IPS-NIHi7 (cell line): Measurements from ENCODE around the gene DNAJC4.

ENCODE experiments used
- DNase-seq: peaks from one replicate; pipeline ENCODE4 v3.0.0; 2012; ENCODE audit warnings: mixed read lengths; ENCODE audit errors: extremely low spot score

DNAJC4 gene

DNA sequence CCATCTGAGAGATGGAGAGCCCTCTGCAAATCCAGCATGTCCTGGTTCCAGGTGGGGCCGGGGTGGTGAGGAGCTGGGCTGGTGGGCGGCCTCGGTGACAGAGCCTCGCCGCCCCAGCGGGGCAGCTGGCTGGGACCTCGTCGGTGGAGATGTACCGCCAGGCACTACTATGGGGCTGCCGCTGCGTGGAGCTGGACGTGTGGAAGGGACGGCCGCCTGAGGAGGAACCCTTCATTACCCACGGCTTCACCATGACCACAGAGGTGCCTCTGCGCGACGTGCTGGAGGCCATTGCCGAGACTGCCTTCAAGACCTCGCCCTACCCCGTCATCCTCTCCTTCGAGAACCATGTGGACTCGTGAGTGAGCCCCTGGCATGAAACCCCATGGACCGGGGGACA lies 28.0 kb downstream of the DNAJC4 start:
- no peak for DNase-seq

DNA sequence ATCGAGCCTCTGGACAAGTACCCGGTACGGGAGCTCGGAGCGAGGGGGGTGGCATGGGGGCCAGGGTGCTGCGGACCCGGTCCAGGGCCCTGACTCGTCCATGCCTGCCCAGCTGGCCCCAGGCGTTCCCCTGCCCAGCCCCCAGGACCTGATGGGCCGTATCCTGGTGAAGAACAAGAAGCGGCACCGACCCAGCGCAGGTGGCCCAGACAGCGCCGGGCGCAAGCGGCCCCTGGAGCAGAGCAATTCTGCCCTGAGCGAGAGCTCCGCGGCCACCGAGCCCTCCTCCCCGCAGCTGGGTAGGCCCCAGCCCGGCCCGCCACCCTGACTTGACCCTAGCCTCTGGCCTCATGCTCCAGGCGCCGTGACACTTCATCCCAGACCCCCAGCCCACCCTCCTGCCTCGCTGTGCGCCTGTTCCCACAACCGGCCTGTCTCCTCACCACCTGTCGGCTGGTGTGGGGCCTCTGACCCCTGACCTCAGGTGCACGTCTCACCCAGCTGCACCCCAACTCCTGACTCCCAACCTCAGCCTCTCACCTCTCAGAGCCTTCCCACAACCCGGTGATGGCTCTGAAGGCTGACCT lies 28.7 kb downstream of the DNAJC4 start:
- DNase-seq: no peak

- no peak for DNase-seq
Measured at GRCh38 chr11:64259533-64260067, 29.3 kb downstream of the DNAJC4 start.

- no peak for DNase-seq
Measured at GRCh38 chr11:64260147-64260708, 29.9 kb downstream of the DNAJC4 start.

DNA sequence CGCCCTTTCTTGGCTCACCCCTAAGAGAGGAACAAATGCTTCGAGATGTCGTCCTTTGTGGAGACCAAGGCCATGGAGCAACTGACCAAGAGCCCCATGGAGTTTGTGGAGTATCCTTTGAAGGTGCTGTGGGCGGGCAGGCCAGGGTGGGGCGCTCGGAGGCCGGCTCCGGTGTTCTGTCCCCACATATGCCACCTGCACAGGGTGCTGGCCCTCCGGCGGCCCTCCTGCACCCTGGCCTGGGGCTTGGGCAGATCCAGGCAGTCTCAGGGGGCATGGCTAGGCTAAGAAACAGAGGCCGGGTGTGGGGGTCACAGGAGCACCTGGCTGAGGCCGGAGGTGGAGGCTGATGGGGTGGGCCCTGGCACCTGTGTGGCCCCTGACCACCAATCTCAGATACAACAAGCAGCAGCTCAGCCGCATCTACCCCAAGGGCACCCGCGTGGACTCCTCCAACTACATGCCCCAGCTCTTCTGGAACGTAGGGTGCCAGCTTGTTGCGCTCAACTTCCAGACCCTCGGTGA lies 31.3 kb downstream of the DNAJC4 start:
- no peak for DNase-seq

DNA sequence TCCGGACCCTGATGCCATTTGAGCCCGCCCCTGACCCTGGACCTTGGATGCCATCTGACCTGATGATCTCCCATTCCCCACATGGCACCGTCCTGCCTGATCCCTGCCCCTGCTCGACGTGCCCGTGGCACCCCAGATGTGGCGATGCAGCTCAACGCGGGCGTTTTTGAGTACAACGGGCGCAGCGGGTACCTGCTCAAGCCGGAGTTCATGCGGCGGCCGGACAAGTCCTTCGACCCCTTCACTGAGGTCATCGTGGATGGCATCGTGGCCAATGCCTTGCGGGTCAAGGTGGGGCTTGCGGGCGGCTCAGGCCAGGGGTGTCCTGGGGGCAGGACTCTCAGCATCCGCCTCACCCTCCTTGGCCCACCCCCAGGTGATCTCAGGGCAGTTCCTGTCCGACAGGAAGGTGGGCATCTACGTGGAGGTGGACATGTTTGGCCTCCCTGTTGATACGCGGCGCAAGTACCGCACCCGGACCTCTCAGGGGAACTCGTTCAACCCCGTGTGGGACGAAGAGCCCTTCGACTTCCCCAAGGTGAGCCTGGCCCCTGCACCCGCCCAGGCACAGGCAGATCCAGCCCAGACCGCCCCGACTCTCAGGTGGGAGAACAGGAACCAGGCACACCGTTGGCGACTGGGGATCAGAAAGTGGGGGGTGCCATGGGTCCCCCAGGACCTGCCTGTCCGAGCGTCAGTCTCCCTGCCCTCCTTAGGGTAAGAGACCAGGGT lies 32.1 kb downstream of the DNAJC4 start:
- no peak for DNase-seq

DNA sequence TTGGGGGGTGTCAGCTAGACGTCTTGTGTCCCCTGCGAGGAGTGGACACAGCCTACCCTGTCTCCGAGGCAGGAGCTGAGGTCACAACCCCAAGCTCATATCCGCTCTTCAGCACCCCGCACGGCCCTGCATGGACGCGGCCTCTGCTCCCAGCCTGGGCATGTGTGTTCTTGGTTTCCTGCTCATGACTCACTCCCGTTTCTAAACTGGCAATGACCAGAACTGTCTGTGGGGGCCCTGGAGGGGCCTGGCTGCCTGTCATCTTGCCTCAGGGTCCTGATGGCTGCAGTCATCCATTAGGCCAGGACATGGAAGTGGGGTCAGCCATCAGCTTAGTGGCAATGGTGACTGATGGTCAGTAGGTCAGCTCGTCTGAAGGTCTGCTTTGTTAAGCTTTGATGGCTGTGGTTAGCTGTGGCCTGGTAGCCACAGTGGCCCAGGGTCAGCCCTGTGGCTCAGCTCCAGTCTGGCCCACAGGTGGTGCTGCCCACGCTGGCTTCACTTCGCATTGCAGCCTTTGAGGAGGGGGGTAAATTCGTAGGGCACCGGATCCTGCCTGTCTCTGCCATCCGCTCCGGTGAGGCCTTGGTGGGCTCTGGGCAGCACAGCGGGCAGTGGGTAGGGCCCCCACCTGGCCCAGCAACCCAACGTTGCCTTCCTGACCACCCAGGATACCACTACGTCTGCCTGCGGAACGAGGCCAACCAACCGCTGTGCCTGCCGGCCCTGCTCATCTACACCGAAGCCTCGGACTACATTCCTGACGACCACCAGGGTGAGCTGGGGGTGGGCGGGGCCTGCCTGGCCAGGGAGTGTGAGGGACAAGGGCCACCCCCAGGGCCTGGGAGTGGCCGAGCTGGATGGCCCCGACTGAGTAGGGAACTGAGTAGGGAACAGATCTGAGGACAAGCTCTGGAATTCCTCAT lies 32.9 kb downstream of the DNAJC4 start:
- no peak for DNase-seq

- no peak for DNase-seq
Measured at GRCh38 chr11:64263947-64264317, 33.6 kb downstream of the DNAJC4 start.

- DNase-seq: no peak
Measured at GRCh38 chr11:64264371-64264852, 34.1 kb downstream of the DNAJC4 start.

DNA sequence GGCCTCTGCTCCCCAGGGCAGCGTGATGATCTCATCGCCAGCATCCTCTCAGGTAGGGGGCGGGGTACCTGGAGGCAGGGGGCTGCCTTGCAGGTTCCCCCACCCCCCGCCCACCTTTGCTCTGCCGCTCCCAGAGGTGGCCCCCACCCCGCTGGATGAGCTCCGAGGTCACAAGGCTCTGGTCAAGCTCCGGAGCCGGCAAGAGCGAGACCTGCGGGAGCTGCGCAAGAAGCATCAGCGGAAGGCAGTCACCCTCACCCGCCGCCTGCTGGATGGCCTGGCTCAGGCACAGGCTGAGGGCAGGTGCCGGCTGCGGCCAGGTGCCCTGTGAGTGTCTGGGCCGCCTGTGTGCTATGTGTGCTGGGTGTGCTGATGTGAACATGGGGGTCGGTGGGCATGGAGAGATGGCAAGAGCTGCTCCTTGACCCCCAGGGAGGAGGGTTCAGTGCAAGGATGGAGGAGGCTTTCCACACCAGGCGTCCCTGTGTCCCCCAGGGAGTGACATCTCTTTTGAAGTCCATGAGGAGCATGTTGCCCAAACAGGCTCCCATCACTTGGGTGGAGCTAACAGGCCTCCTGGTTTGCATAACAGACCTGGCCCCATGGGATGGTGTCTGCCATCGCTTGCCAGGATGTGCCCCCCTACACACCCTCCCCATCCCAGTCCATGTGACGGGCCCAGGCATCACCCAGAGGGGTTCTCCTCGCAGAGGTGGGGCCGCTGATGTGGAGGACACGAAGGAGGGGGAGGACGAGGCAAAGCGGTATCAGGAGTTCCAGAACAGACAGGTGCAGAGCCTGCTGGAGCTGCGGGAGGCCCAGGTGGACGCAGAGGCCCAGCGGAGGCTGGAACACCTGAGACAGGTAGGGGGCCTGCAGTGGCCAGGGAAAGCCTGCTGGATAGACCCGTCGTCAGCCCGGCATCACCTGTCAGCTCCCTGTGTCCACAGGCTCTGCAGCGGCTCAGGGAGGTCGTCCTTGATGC lies 35.1 kb downstream of the DNAJC4 start:
- no peak for DNase-seq

DNA sequence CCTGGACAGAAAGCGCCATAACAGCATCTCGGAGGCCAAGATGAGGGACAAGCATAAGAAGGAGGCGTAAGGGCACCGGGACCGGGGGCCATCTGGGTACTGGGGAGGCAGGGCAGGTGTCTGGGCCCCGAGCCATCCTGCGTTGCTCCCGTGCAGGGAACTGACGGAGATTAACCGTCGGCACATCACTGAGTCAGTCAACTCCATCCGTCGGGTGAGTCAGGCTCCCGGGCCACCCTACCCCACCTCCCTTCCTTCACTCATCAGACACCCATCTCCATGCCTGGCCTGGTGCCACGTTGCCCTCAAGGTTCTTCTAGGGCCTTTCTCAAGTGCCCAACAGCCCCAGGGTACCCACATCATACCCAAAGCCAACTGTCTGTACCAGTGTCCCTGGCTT lies 36.0 kb downstream of the DNAJC4 start:
- DNase-seq: no peak

GRCh38 chr11:64267207-64267945 lies 37.0 kb downstream of the DNAJC4 start:
- DNase-seq: no peak

DNA sequence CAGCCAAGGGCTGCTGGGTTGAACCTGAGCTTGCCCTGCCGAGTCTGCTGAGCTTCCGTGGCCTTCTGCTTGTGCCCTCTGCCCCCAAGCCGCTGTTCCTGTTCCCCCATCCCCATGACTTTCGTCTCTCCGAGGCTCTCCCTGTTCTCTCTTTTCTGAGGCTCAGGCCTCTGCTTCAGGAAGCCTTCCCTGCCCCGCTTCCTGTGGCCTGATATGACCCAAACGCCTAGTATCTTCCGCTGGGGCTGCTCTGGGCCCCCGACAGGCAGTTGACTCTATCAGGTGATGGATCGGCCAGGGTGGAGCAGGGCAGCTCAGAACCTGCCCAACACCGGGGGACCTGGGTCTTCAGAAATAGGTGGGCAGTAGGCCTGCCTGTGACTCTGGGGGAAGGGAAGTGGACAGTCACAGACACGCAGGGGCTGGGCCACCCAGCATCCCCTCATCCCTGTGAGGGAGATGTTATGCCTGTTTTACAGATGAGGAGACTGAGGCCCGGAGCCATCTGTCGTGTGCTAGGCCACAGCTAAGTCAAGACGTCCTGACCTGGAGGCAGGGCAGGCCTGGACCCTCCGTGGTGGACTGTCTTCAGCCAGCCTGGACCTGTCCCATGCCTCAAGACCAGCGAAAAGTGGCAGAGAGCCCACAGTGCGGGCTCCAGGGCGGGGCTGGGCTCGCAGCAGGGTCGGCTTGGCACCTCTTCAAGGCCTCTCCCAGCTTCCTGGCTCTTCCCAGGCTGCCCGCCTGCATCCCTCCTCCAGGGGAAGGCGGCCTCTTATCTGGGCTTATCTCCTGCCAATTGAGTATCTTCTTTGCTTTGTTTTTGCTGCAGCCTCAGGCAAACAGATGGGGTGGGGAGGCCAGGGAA lies 37.9 kb downstream of the DNAJC4 start:
- peak; percentile 15 for DNase-seq

GRCh38 chr11:64268893-64269539 lies 38.7 kb downstream of the DNAJC4 start:
- no peak for DNase-seq

DNA sequence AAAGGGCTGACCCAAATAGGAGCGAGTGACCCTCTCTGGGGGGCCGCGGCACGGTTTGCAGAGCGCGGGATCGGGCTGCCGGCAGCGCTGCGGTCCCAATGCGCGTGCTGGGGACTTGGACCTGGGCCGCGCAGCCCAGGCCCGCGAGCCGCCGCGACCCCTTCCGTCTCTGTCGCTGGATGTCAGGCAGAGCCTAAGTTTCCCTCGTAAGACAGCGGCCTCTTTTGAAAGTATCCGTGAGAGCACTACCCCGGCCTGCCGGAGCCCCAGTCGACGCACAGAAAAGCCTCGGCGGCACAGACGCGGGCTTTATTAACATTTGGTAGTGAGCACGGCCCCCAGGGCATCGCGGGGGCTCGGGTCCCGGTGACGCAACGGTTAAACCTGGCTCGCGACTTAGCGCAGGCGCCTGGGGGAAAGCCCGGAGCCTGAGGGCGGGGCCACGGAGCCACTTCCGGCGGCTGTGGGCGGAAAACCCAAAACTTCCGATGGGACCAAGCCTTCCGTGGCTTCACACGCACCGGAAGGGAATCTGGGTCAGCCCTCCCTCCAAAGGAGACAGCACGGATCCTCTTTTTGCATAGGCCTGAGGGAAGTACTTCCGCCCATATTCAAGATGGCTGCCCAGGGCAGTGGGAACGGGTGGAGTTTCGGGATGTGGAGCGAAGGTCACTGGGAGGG lies 39.3 kb downstream of the DNAJC4 start:
- DNase-seq: peak; percentile 84

DNA sequence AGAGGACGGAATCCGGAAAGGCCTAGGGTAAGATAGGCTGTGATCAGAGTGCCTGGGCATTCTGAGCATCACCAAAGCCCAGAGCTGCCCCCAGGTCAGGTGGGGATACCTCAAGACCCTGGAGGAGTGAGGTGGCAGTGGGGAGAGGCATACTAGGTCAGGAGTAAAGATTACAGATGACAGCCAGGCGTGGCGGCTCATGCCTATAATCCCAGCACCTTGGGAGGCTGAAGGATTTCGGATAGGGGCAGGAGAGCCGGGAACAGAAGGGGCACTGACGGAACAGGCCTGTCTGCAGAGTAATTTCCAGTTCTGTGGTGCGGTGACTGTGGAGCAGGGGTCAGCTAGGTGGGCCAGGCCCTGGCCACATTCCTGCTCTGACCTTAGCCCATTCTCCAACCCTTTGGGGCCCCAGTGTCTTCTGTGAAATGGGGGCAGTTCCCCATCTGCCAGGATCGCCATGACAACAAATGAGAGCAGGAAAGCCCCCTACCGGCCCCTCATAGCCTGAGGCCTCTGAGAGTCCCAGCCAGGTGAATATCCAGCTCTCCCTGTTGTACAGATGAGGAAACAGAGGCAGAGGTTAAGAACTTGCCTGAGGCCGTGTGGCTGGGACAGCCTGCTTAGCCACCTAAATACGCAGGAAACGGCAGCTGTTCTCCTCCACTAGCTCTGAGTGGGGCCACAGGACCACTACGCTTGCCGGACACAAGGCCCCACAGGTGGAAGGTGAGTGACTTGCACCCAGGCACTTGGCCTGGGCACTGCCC lies 44.9 kb downstream of the DNAJC4 start:
- no peak for DNase-seq

GRCh38 chr11:64275841-64276240 lies 45.5 kb downstream of the DNAJC4 start:
- DNase-seq: no peak
